SK-N-SH (cell line): ENCODE data around the gene DCLK1. TPM values are rescaled to one million over a fixed set of nuclear protein-coding genes. Genes with fewer than 3 reads are reported as not detected.

ENCODE experiments used
- CTCF ChIA-PET: fragments of 300-600, 350-600 bp; formaldehyde crosslinking; extraction: SDS; loops from one replicate; lab custom pipeline; 2021; lab: Yijun Ruan, JAX
- POLR2A ChIA-PET: fragments of 350-600 bp; sonication (Branson Sonifier 250); formaldehyde crosslinking; extraction: SDS; loops from one replicate; lab custom pipeline; 2020; ENCODE audit warnings: antibody characterized with exemption, inconsistent platforms; lab: Yijun Ruan, JAX
- DNase-seq: peaks from one replicate; pipeline ENCODE4 v3.0.0; 2012
- H2AFZ ChIP-seq: fragments of 200-600 bp; sonication (generic); 2 replicates; pipeline ENCODE4 v1.8.1; 2016; ENCODE audit warnings: antibody characterized with exemption, mild to moderate bottlenecking, low read depth
- H3F3A ChIP-seq: fragments of 200-600 bp; sonication (generic); replicated peaks from 2 replicates; pipeline ENCODE3; 2016; ENCODE audit warnings: antibody characterized with exemption, mild to moderate bottlenecking; ENCODE audit not compliant: insufficient read depth
- H3K27ac ChIP-seq, 2 experiments: fragments of 200-500 bp in 1 of 2; fragments of 200-600 bp in 1 of 2; sonication (Bioruptor generic) in 1 of 2; sonication (generic), shearing (Covaris generic) in 1 of 2; 2 replicates each; pipeline versions ENCODE4 v1.5.1 to v1.6.1; 2014 to 2016; ENCODE audit warnings: low read depth in 2 of 2, inconsistent platforms in 1 of 2, low read length in 1 of 2, mild to moderate bottlenecking in 1 of 2, mixed read lengths in 1 of 2
- H3K27me3 ChIP-seq: fragments of 200-600 bp; sonication (generic), shearing (Covaris generic); 2 replicates; pipeline ENCODE4 v1.6.1; 2016; ENCODE audit warnings: mixed run types; ENCODE audit not compliant: insufficient read depth
- H3K36me3 ChIP-seq, 2 experiments: fragments of 200-500 bp in 1 of 2; fragments of 200-600 bp in 1 of 2; sonication (Bioruptor generic) in 1 of 2; sonication (generic) in 1 of 2; replicated peaks in 1 of 2; 2 replicates each; pipeline versions ENCODE3 to v1.5.1; 2014 to 2016; ENCODE audit warnings: low read length in 1 of 2, mild to moderate bottlenecking in 1 of 2; ENCODE audit not compliant: insufficient read depth in 2 of 2, control insufficient read depth in 1 of 2
- H3K4me1 ChIP-seq, 2 experiments: fragments of 200-500 bp in 1 of 2; fragments of 200-600 bp in 1 of 2; sonication (Bioruptor generic) in 1 of 2; sonication (generic), shearing (Covaris generic) in 1 of 2; 2 replicates each; pipeline versions ENCODE4 v1.5.1 to v1.6.1; 2014 to 2016; ENCODE audit warnings: low read depth in 1 of 2, low read length in 1 of 2, mixed run types in 1 of 2; ENCODE audit not compliant: insufficient read depth in 2 of 2, control insufficient read depth in 1 of 2
- H3K4me2 ChIP-seq: fragments of 200-600 bp; sonication (generic), shearing (Covaris generic); 2 replicates; pipeline ENCODE4 v1.6.1; 2017; ENCODE audit warnings: mixed run types
- H3K4me3 ChIP-seq, 2 experiments: fragments of 200-500 bp in 1 of 2; fragments of 200-600 bp in 1 of 2; sonication (Bioruptor generic) in 1 of 2; sonication (generic), shearing (Covaris generic) in 1 of 2; 2 replicates each; pipeline versions ENCODE4 v1.5.1 to v1.8.1; 2014 to 2016; ENCODE audit warnings: low read depth in 2 of 2, inconsistent platforms in 1 of 2, low read length in 1 of 2, mild to moderate bottlenecking in 1 of 2, mixed read lengths in 1 of 2, moderate library complexity in 1 of 2
- H3K79me2 ChIP-seq: fragments of 200-600 bp; sonication (generic); 2 replicates; pipeline ENCODE4 v1.8.1; 2017; ENCODE audit warnings: mild to moderate bottlenecking; ENCODE audit not compliant: insufficient read depth
- H3K9ac ChIP-seq: fragments of 200-600 bp; sonication (generic); 2 replicates; pipeline ENCODE4 v1.6.1; 2017; ENCODE audit warnings: mixed run types
- H3K9me2 ChIP-seq: fragments of 200-600 bp; sonication (generic); 2 replicates; pipeline ENCODE4 v1.6.1; 2017; ENCODE audit warnings: mixed run types
- H3K9me3 ChIP-seq: fragments of 200-600 bp; sonication (generic); 2 replicates; pipeline ENCODE4 v1.6.1; 2017; ENCODE audit warnings: mixed run types, mild to moderate bottlenecking, moderate library complexity
- H4K20me1 ChIP-seq: fragments of 200-600 bp; sonication (generic); 2 replicates; pipeline ENCODE4 v1.6.1; 2017; ENCODE audit warnings: mild to moderate bottlenecking, mixed run types; ENCODE audit not compliant: insufficient read depth
- EZH2phosphoT487 ChIP-seq: fragments of 200-600 bp; sonication (generic); IDR thresholded peaks from 2 replicates; pipeline ENCODE4 v1.6.1; 2017; ENCODE audit warnings: low read depth, mixed run types, mild to moderate bottlenecking, antibody characterized with exemption, moderate library complexity, borderline replicate concordance
- FOSL2 ChIP-seq: IDR thresholded peaks from 2 replicates; pipeline ENCODE4 v1.4.0; 2012; ENCODE audit warnings: low read depth, mild to moderate bottlenecking, moderate library complexity, borderline replicate concordance
- FOXJ3 ChIP-seq: sonication (generic); formaldehyde crosslinking; IDR thresholded peaks from 2 replicates; pipeline ENCODE4 v1.5.1; 2020; ENCODE audit warnings: mild to moderate bottlenecking, missing genetic modification reagents
- GATA2 ChIP-seq: sonication (generic); formaldehyde crosslinking; IDR thresholded peaks from 2 replicates; pipeline ENCODE4 v1.5.0; 2020; ENCODE audit warnings: mild to moderate bottlenecking, missing genetic modification reagents
- POLR2AphosphoS5 ChIP-seq: IDR thresholded peaks from 2 replicates; pipeline ENCODE4 v1.6.1; 2012; ENCODE audit warnings: low read depth, low read length
- RCOR1 ChIP-seq: fragments of 150-350 bp; IDR thresholded peaks from 2 replicates; pipeline ENCODE4 v1.6.1; 2017; ENCODE audit warnings: antibody characterized with exemption, low read length
- TAF1 ChIP-seq: IDR thresholded peaks from 2 replicates; pipeline ENCODE4 v1.6.1; 2012; ENCODE audit warnings: low read depth, mild to moderate bottlenecking, low read length, moderate library complexity, borderline replicate concordance
- TCF12 ChIP-seq: IDR thresholded peaks from 2 replicates; pipeline ENCODE4 v1.4.0; 2012
- TEAD4 ChIP-seq: IDR thresholded peaks from 2 replicates; pipeline ENCODE4 v1.4.0; 2012; ENCODE audit warnings: mild to moderate bottlenecking, borderline replicate concordance; ENCODE audit not compliant: insufficient read depth
- WGBS: methylation state at CpG from one replicate; pipeline ENCODE4 v1.1.6; 2017; ENCODE audit warnings: low lambda C conversion rate; 5-methylcytosine and 5-hydroxymethylcytosine counted together
- polyA plus RNA-seq, 3 experiments: library from polyadenylated mRNA; depleted of rRNA; stranded (reverse); fragments of >200 nt; gene quantifications; 2 replicates each; pipeline ENCODE4 v1.2.3, GENCODE V29; 2012
- TF ChIP-seq, protein P1 (sequence below): IDR thresholded peaks from 2 replicates; pipeline ENCODE4; 2012
- TF ChIP-seq, protein P2 (sequence below): IDR thresholded peaks from 2 replicates; pipeline ENCODE4 v1.4.0; 2012; ENCODE audit warnings: low read depth
- TF ChIP-seq, protein P3 (sequence below): fragments of 200-600 bp; sonication (generic); IDR thresholded peaks from 2 replicates; pipeline ENCODE4 v1.6.1; 2017; ENCODE audit warnings: antibody characterized with exemption, mild to moderate bottlenecking, moderate library complexity
- TF ChIP-seq, protein P4 (sequence below): IDR thresholded peaks from 2 replicates; pipeline ENCODE4 v1.4.0; 2012; ENCODE audit warnings: low read depth, borderline replicate concordance

DCLK1 gene
- polyA plus RNA-seq, 1 of the 3 experiments (the other 2 are of a cell fraction), result 1.1 TPM

DNA sequence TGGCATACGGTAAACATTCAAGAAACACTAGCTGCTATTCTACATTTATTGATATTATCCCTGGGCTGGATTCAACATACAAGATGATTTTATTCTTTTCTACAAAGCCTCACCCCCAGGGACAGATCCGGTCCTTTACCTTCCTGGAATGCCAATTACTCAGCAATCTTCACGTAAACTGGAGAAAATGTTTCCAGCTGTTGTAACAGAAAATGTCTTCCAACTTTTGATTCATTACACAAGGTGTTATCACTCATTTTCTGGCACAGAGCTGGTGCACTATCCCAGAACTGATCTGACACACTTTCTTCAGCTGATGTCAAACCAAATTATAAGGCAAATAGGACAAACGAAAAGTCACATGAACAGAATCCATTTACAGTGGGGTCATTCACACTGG, 33.1 kb downstream of the DCLK1 start:
- Histone ChIP-seq H3K9ac (no peak overlapping the region), H3K36me3 (no peaks in the 10 kb centered on the region), H3K4me1 (peaks cover 4 to 12% of the 10 kb centered on the region in 2 experiments; a peak in 3 of 4 replicates), H3K9me2 (no peaks in the 10 kb centered on the region), H3K4me3 (no peak overlapping the region), H3K4me2 (no peak overlapping the region), H3F3A (no peaks in the 10 kb centered on the region), H4K20me1 (no peaks in the 10 kb centered on the region), H3K9me3 (no peaks in the 10 kb centered on the region), H3K27ac (no peak overlapping the region), H2AFZ (no peak overlapping the region), H3K79me2 (no peaks in the 10 kb centered on the region), H3K27me3 (no peaks in the 10 kb centered on the region)
- DNase-seq, result no peak
- CTCF ChIA-PET, result interaction anchor here (0.6 to 1.5 kb wide), 5 partner anchors 14 to 358 kb away, joined by 3 to 6 read pairs (median 3); no protein-coding TSS in a partner anchor
- WGBS, result 41% methylated on average over 4 of the region's 4 CpGs
- TF ChIP-seq GATA2 (peak; percentile 50), RCOR1 (no peak; the same call in 1 of the 2 replicates)
- POLR2A ChIA-PET, result no interaction called here

DNA sequence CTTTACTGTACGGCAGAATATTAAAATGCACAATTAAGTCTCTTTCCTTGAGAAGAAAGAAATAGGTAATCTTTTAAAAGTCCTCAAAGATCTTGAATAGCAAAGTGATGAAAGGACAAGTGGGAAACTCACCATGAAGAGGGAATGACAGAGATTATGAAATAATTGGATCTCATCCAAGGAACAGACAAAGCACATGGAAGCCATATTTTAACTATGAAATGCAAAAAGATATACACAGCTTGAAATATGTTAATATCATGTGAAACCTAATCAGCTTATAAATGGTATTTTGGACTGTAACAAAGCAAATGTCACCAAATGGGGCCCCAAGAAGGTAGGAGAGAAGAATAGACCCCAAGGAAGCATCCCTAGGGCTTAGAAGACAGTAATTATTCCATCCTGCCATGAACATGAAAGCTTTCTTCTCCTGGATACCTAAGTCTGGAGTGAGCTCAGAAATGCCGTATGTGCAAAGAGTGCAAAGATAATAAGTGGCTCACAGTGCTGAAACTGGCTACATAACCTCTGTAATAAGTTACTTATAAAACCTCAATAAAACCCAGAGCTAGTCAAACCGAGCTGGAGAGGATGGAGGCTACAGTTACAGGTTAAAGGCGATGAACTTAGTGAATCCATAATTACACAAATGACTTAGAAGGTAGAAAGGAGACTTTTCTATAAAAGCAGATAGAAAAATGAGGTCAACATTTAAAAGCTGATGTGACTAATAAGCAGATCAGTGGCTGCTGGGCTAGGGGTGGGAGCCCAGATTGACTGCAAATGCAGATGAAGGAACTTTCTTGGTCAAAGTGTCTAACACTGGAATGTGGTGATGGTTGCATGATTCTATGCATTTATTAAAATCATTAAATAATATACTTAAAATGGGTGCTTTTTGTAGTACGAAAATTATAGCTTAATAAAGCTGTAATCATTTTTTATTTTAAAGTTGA, 34.4 kb downstream of the DCLK1 start:
- no peaks in the 10 kb centered on the region for H3K9me3 ChIP-seq
- H3K27me3 ChIP-seq, result no peaks in the 10 kb centered on the region
- H3K4me1 ChIP-seq, result peaks cover 4 to 9% of the 10 kb centered on the region in 2 experiments; a peak in 3 of 4 replicates
- no peak overlapping the region for H3K9ac ChIP-seq
- no peaks in the 10 kb centered on the region for H4K20me1 ChIP-seq
- H3K4me3 ChIP-seq, result no peak overlapping the region
- no peaks in the 10 kb centered on the region for H3F3A ChIP-seq
- no peaks in the 10 kb centered on the region for H3K79me2 ChIP-seq
- H3K4me2 ChIP-seq, result no peak overlapping the region
- CTCF ChIA-PET, result interaction anchor here (1.4 kb wide), 2 partner anchors 10 to 15 kb away, joined by 3 to 4 read pairs; no protein-coding TSS in a partner anchor
- TF ChIP-seq, protein P1, sequence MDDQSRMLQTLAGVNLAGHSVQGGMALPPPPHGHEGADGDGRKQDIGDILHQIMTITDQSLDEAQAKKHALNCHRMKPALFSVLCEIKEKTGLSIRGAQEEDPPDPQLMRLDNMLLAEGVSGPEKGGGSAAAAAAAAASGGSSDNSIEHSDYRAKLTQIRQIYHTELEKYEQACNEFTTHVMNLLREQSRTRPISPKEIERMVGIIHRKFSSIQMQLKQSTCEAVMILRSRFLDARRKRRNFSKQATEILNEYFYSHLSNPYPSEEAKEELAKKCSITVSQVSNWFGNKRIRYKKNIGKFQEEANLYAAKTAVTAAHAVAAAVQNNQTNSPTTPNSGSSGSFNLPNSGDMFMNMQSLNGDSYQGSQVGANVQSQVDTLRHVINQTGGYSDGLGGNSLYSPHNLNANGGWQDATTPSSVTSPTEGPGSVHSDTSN, result no peak
- TF ChIP-seq TAF1, result no peak
- TF ChIP-seq FOSL2, result no peak
- TF ChIP-seq EZH2phosphoT487, result no peak
- TF ChIP-seq, protein P2, sequence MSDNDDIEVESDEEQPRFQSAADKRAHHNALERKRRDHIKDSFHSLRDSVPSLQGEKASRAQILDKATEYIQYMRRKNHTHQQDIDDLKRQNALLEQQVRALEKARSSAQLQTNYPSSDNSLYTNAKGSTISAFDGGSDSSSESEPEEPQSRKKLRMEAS, result no peak
- no peak for TF ChIP-seq FOXJ3 (CRISPR knock-in tag)
- no peak for TF ChIP-seq TEAD4
- TF ChIP-seq POLR2AphosphoS5, result no peak
- TF ChIP-seq, protein P3, sequence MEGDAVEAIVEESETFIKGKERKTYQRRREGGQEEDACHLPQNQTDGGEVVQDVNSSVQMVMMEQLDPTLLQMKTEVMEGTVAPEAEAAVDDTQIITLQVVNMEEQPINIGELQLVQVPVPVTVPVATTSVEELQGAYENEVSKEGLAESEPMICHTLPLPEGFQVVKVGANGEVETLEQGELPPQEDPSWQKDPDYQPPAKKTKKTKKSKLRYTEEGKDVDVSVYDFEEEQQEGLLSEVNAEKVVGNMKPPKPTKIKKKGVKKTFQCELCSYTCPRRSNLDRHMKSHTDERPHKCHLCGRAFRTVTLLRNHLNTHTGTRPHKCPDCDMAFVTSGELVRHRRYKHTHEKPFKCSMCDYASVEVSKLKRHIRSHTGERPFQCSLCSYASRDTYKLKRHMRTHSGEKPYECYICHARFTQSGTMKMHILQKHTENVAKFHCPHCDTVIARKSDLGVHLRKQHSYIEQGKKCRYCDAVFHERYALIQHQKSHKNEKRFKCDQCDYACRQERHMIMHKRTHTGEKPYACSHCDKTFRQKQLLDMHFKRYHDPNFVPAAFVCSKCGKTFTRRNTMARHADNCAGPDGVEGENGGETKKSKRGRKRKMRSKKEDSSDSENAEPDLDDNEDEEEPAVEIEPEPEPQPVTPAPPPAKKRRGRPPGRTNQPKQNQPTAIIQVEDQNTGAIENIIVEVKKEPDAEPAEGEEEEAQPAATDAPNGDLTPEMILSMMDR, result no peak
- TF ChIP-seq, protein P4, sequence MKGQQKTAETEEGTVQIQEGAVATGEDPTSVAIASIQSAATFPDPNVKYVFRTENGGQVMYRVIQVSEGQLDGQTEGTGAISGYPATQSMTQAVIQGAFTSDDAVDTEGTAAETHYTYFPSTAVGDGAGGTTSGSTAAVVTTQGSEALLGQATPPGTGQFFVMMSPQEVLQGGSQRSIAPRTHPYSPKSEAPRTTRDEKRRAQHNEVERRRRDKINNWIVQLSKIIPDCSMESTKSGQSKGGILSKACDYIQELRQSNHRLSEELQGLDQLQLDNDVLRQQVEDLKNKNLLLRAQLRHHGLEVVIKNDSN, result no peak
- no peak for TF ChIP-seq TCF12
- DNase-seq, result no peak
- H3K36me3 ChIP-seq, result no peaks in the 10 kb centered on the region
- no peak overlapping the region for H2AFZ ChIP-seq
- POLR2A ChIA-PET, result no interaction called here
- WGBS, result 72% methylated on average over 5 of the region's 5 CpGs
- no peaks in the 10 kb centered on the region for H3K9me2 ChIP-seq
- H3K27ac ChIP-seq, result no peak overlapping the region
